ENCODE measurements around the gene CBX3. TPM values are rescaled to one million over a fixed set of nuclear protein-coding genes. Genes with fewer than 3 reads are reported as not detected.
A peak's percentile ranks its signal among the peaks of the same experiment; 100 is the strongest.
"Not testable (repeated sequence)": the region's sequence is repeated elsewhere in the genome, so short reads cannot be mapped to it uniquely, and the experiment has no call there.

Gene CBX3
- total RNA-seq = 71.9 TPM

DNA sequence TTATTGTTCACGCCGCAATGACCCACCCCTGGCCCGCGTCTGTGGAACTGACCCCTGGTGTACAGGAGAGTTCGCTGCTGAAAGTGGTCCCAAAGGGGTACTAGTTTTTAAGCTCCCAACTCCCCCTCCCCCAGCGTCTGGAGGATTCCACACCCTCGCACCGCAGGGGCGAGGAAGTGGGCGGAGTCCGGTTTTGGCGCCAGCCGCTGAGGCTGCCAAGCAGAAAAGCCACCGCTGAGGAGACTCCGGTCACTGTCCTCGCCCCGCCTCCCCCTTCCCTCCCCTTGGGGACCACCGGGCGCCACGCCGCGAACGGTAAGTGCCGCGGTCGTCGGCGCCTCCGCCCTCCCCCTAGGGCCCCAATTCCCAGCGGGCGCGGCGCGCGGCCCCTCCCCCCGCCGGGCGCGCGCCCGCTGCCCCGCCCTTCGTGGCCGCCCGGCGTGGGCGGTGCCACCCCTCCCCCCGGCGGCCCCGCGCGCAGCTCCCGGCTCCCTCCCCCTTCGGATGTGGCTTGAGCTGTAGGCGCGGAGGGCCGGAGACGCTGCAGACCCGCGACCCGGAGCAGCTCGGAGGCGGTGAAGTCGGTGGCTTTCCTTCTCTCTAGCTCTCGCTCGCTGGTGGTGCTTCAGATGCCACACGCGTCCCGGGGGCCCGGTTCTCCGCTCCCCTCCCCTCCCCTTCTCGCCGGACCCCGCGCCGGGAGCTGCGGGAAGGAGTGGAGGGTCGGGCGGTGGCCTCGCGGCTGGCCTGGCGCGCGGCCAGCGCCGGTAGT, at the start of gene CBX3:
TSS of gene CBX3 (plus strand) at position 499 of the 772 bp plus-strand sequence. CDS start 1,254 bp downstream, outside the sequence.
- DNase-seq (ENCODE audit: low spot score) = peak; percentile 89

DNA sequence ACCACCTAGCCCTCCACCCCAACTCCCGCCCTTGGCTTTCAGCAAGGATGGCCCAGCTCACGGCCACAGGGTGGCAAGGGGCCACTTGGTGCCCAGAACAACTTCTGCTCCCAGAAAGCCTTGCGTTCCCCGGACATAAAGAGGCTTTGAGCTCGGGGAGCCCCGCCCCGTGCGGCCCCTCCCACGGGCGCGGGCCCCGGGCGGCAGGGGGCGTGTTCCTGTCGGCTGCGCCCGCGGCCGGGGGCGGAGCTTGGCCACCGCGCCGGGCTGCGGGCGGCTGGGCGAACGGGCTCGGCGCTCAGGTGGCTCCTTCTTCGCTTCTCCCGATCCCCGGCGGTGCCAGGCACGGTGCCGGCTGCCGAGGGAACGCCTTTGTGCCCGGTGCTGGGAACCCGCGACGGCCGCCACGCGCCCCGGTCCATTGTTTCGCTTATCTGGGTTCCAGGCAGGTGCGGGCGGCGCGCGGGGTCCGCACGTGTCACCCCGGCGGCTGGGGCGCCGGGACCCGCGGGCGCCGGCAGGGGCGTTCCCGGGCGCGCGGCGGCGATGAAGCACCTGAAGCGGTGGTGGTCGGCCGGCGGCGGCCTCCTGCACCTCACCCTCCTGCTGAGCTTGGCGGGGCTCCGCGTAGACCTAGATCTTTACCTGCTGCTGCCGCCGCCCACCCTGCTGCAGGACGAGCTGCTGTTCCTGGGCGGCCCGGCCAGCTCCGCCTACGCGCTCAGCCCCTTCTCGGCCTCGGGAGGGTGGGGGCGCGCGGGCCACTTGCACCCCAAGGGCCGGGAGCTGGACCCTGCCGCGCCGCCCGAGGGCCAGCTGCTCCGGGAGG, 49.4 kb upstream of the CBX3 start, which contains the start of gene NFE2L3:
TSS of gene NFE2L3 (plus strand) at position 246 of the 829 bp plus-strand sequence. CDS start at position 547, 301 bp downstream.
- DNase-seq (ENCODE audit: low spot score) = peak; percentile 86

- DNase-seq (ENCODE audit: low spot score) = not testable (repeated sequence)
These were observed 48.7 kb upstream of the CBX3 start for GRCh38 chr7:26152782-26153240.

GRCh38 chr7:26153241-26153822, 48.2 kb upstream of the CBX3 start:
- DNase-seq (ENCODE audit: low spot score) = no peak

DNA sequence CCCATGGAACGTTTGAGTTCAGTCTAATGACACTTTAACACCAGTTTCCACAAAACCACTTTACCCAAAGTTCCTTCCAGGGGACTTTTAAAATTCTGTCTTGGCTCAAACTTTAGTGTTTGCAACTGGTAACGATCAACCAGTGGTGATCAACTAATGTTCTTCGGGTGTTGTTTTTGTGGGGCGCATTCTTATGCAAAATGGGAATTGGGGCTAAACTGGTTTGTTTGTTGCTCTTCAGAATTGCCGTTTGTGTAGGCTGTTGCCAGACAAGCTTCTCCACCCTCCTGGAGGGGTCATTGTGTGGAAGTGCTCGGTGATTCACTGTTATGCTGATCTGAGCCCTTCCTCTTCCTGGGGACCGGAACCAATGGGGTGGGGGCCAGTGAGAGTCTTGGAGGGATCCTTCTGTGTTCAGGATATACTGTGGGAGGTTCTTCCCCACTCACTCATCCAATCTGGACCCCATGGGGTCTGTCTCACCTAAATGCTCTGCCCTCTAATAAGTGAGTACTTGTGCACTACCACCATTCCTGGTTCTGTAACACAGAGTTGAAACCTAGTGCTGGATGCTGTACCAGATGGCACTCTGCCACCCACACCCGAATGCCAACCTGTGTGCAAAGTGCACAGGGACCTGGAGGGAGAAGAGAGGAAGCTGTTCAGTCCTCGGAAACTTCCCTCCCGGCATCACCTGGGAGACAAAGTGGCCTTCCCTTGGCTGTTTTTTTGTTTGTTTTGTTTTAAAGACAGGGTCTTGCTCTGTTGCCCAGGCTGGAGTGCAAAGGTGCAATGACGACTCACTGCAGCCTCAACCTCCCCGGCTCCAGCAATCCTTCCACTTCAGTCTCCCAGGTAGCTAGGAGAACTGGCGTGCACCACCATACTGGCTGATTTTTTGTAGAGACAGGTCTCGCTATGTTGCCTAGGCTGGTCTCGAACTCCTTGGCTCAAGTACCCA, 47.4 kb upstream of the CBX3 start:
- peak; percentile 38 for DNase-seq (ENCODE audit: low spot score)

- no peak for DNase-seq (ENCODE audit: low spot score)
These were observed 45.8 kb upstream of the CBX3 start for GRCh38 chr7:26155531-26156375.

GRCh38 chr7:26156451-26157420, 44.8 kb upstream of the CBX3 start:
- no peak for DNase-seq (ENCODE audit: low spot score)

GRCh38 chr7:26157520-26158105, 43.9 kb upstream of the CBX3 start:
- no peak for DNase-seq (ENCODE audit: low spot score)

GRCh38 chr7:26159243-26159642, 42.3 kb upstream of the CBX3 start:
- DNase-seq (ENCODE audit: low spot score) = no peak

GRCh38 chr7:26160896-26161295, 40.6 kb upstream of the CBX3 start:
- DNase-seq (ENCODE audit: low spot score) = no peak

GRCh38 chr7:26162431-26162830, 39.1 kb upstream of the CBX3 start:
- no peak for DNase-seq (ENCODE audit: low spot score)

- not testable (repeated sequence) for DNase-seq (ENCODE audit: low spot score)
These were observed 37.7 kb upstream of the CBX3 start for GRCh38 chr7:26163804-26164203.

DNA sequence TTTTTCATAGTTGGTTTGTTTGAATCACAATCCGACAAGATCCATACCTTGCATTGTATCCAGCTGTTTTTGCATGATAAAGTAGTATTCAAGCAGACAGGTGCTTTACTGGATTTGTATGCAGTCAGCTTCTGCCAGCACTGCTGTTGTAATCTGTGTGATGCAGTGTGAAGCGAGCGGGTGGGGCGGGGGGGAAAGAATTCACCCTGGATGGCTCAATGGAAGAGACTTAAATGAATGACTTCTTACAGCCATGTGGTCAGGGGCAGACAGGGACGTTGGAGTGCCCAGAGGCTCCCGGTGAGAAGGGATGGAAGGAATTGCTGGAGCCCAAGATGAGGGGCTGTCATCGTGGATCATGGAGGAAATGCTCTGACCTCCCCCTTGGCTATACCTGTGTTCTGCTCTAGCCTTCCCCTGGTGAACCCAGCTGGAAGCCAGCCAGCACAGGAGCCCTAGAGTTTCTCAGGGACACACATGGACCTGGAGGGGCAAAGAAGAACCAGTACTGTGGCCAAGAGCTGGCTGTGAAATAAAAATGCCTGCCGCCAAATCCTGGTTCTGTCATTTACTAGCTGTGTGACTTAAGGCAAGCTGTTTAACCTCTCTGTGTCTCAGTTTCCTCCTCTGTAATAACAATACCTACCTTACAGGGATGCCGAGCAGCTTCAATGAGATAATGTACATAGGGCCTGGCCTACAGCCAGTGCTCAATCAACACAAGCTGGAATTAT, 35.4 kb upstream of the CBX3 start:
- DNase-seq (ENCODE audit: low spot score) = no peak

DNA sequence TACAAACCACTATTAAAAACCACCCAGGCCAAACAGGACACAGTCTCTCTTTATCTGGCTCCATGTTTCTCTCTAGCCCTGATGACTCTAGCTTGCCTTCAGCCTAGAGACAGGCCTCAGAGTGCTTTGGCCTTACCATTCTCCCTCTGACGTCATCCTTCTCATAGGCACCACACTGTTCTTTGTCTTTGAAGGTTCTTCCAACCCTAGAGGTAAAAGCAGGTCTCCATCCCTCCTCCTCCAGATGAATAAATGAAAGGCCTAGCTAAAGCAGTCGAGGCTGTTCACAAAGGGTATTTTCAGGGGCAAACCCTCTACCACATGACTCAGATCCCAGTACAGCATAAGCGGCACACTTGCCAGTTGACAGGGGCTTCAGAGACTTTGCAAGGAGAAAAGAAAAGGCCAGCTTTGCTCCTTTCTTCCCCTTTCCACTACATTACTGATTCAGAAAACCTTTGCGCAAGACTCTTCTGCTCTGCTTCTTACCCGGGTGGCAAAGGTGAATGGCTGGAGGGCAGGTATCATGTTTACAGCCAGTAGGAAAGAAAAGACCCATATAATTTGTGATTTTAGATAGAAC, 34.8 kb upstream of the CBX3 start:
- no peak for DNase-seq (ENCODE audit: low spot score)

GRCh38 chr7:26167303-26167934, 34.1 kb upstream of the CBX3 start:
- DNase-seq (ENCODE audit: low spot score) = no peak

DNA sequence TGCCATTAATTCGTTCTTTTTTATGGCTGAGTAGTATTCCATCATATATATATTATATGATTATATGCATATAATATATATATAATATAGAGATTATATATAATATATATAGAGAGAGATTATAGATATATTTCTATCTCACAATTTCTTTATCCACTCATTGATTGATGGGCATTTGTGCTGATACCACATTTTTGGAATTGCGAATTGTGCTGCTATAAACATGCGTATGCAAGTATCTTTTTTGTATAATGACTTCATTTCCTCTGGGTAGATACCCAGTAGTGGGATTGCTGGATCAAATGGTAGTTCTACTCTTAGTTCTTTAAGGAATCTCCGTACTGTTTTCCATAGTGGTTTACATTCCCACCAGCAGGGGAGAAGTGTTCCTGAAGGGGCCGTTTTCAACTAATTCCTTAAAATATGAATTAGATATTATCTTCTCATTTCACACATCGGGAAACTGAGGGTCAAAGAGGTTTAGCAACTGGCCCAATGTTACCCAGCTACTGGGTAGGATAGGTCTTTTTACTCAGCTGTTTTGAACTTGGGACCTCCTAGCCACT, 33.0 kb upstream of the CBX3 start:
- DNase-seq (ENCODE audit: low spot score) = no peak

DNA sequence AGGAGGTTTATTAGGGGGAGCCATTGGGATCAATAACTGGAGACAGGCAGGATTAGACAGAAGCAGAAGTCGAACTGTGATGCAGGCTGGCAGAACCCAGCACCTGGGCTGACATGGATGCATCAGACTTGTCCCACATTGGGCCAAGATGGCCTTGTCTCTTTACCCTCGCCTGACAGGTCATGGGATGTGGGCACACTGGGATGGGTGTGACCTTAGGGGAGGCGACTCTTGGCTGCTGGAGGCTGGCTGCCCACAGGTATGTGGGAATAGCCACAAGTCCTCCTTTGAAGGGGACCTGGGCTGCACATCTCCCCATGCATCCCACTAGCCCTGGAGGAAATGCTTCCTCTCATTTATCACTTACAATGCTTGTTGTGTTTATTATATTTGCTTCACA, 32.3 kb upstream of the CBX3 start:
- no peak for DNase-seq (ENCODE audit: low spot score)
